Measurements from ENCODE around the gene AAMP. TPM values are rescaled to one million over a fixed set of nuclear protein-coding genes. Genes with fewer than 3 reads are reported as not detected.
A peak's percentile ranks its signal among the peaks of the same experiment; 100 is the strongest.

AAMP gene
- total and polyA plus RNA-seq, 2 donors (not counting 3 experiments of a cell fraction or from before 2014, with no cell fraction given): 69.3 to 84.4 TPM

DNA sequence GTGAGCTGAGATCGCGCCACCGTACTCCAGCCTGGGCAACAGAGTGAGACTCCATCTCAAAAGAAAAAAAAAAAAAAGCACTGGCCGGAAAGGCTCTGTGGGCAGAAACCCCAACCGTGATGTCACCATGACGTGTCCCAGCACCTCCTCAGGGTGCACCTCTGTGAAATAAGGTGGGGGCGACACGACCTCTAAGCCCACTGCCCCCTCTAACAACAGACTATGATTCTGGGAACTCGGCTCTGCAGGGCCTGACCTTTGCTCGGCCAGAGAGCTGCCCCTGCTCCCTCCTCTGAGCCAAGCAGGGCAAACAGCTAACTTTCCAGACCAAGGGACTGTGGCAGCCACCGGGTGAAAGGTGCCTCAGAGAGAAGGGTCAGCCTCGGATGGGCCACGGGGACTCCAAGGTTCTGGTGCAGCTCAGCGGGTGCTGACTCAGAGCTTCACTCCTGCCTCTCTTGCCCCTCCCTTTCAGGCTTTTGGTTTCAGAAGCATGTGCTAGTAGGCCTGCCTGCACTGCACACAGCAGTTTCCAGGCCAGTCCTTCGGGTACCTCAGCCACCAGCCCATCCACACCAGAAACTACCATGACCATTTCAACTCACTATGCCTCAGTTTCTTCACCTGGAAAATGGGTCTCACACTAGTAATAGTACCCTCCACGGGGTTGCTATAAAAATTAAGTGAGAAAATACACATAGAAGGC, 14.3 kb upstream of the AAMP start:
- no peak for TF ChIP-seq POLR2A (IDR thresholded peaks at IDR 0.05; ENCODE audit: low read depth, low read length)
- TF ChIP-seq EZH2 (IDR thresholded peaks at IDR 0.05; ENCODE audit: borderline replicate concordance, low read depth, low read length, severe bottlenecking): no peak
- TF ChIP-seq POLR2AphosphoS5 (IDR thresholded peaks at IDR 0.05; ENCODE audit: insufficient read depth, low read depth, low read length): no peak
- no peak for TF ChIP-seq GATA2 (IDR thresholded peaks at IDR 0.05; ENCODE audit: insufficient read depth, insufficient read length, low read depth, low read length)
- TF ChIP-seq, protein P1, sequence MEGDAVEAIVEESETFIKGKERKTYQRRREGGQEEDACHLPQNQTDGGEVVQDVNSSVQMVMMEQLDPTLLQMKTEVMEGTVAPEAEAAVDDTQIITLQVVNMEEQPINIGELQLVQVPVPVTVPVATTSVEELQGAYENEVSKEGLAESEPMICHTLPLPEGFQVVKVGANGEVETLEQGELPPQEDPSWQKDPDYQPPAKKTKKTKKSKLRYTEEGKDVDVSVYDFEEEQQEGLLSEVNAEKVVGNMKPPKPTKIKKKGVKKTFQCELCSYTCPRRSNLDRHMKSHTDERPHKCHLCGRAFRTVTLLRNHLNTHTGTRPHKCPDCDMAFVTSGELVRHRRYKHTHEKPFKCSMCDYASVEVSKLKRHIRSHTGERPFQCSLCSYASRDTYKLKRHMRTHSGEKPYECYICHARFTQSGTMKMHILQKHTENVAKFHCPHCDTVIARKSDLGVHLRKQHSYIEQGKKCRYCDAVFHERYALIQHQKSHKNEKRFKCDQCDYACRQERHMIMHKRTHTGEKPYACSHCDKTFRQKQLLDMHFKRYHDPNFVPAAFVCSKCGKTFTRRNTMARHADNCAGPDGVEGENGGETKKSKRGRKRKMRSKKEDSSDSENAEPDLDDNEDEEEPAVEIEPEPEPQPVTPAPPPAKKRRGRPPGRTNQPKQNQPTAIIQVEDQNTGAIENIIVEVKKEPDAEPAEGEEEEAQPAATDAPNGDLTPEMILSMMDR (IDR thresholded peaks at IDR 0.05; ENCODE audit: extremely low read depth in 1 of 2, insufficient read depth in 1 of 2, low read depth in 1 of 2, low read length in 2 of 2): no peak
- TF ChIP-seq, protein P2, sequence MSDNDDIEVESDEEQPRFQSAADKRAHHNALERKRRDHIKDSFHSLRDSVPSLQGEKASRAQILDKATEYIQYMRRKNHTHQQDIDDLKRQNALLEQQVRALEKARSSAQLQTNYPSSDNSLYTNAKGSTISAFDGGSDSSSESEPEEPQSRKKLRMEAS (IDR thresholded peaks at IDR 0.05; ENCODE audit: insufficient read depth, insufficient read length): no peak
- TF ChIP-seq FOS (IDR thresholded peaks at IDR 0.05; ENCODE audit: borderline replicate concordance, insufficient read depth, low read length): no peak
- TF ChIP-seq JUN (IDR thresholded peaks at IDR 0.05; ENCODE audit: borderline replicate concordance, insufficient read depth, insufficient read length, low read depth): no peak
- FAIRE-seq (peak; percentile 26), DNase-seq (ENCODE audit: low read depth, low spot score) (peak; percentile 34)
- ChIA-PET CTCF (interaction anchor here (0.6 to 1.1 kb wide), 4 partner anchors 11 to 112 kb away, joined by 3 to 4 read pairs (median 4); no protein-coding TSS in a partner anchor), POLR2A (no interaction called here)
- peaks cover 64% of the 10 kb centered on the region for H3K79me2 ChIP-seq (ENCODE audit: control insufficient read depth, insufficient read depth, low read length)
- H3K9me1 ChIP-seq (replicated peaks; ENCODE audit: control insufficient read depth, extremely low read depth, insufficient read depth, low read length): no peaks in the 10 kb centered on the region
- no TSS peak for BruUV-seq (replicated peaks)
- H3K27ac ChIP-seq (ENCODE audit: insufficient read depth, low read depth, low read length): peak overlapping the region; percentile 15
- intact Hi-C loops (cut with micrococcal nuclease): no loop called here
- H2AFZ ChIP-seq (ENCODE audit: low read depth, low read length): no peak overlapping the region
- peaks cover 7 to 22% of the 10 kb centered on the region in 2 experiments for H3K36me3 ChIP-seq (ENCODE audit: control insufficient read depth in 2 of 2, extremely low read depth in 1 of 2, insufficient read depth in 2 of 2, low read length in 2 of 2)
- H3K9ac ChIP-seq (replicated peaks; ENCODE audit: extremely low read depth, insufficient read depth, low read length): no peak overlapping the region
- no peaks in the 10 kb centered on the region for H3K27me3 ChIP-seq (ENCODE audit: control insufficient read depth in 2 of 2, insufficient read depth in 2 of 2, low read length in 2 of 2)
- H3K9me3 ChIP-seq (replicated peaks; ENCODE audit: control insufficient read depth, insufficient read depth, low read length): no peaks in the 10 kb centered on the region
- no peaks in the 10 kb centered on the region for H4K20me1 ChIP-seq (replicated peaks; ENCODE audit: control insufficient read depth, extremely low read depth, insufficient read depth, low read length)
- no peak overlapping the region for H3K4me3 ChIP-seq (replicated peaks in 1 of 3; ENCODE audit: insufficient read depth in 1 of 3, low read depth in 1 of 3, low read length in 3 of 3)
- dilution Hi-C loops (cut with MboI; ENCODE audit: extremely low pct_ligation_motif_present, low sequenced_read_pairs): no loop called here
- no peak overlapping the region for H3K4me2 ChIP-seq (ENCODE audit: insufficient read depth, low read length)
- peaks cover 55% of the 10 kb centered on the region for H3K4me1 ChIP-seq (ENCODE audit: control insufficient read depth, extremely low read depth, insufficient read depth, low read length)

All from endothelial cell of umbilical vein (primary cell).